HG02610 (cell line): ENCODE results near the gene CEND1.
A peak's percentile ranks its signal among the peaks of the same experiment; 100 is the strongest.
"Not testable (repeated sequence)": the region's sequence is repeated elsewhere in the genome, so short reads cannot be mapped to it uniquely, and the experiment has no call there.

ENCODE experiments used
- ATAC-seq: cut with Tn5 transposase; IDR thresholded peaks from one replicate; pipeline ENCODE4 v1.9.1; 2021; ENCODE audit warnings: mild to moderate bottlenecking, moderate library complexity; ENCODE audit not compliant: unreplicated experiment

CEND1 gene

DNA sequence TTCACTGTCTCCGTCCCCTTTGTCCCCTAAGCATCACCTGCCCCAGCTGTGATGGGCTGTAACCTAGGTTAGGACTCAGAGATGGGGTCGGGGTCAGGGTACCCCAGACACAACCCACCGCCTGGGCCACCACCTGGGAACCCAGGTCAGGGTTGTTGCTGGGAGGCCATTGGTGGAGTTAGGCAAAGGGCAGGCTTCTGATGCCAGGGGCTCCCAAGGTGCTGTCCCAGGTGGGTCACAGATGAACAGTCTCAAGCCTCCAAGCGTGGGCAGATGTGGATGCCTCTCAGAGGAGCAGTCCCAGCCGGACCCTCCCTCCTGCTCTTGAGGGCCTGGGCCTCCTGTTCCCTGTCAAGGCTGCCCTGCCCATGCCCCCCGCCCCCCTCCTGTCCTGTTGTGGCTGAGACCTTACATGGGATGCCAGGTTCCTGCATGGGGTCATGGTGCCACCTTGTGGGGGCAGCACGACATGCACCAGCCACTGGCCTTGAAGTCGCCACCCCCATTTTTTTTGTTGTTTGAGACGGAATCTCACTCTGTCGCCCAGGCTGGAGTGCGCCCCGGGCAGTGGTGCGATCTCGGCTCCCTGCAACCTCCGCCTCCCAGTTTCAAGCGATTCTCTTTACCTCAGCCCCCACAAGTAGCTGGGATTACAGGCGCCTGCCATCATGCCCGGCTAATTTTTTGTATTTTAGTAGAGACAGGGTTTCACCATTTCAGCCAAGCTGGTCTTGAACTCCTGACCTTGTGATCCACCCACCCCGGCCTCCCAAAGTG is 24.7 kb downstream of the CEND1 start:
- no peak for ATAC-seq

DNA sequence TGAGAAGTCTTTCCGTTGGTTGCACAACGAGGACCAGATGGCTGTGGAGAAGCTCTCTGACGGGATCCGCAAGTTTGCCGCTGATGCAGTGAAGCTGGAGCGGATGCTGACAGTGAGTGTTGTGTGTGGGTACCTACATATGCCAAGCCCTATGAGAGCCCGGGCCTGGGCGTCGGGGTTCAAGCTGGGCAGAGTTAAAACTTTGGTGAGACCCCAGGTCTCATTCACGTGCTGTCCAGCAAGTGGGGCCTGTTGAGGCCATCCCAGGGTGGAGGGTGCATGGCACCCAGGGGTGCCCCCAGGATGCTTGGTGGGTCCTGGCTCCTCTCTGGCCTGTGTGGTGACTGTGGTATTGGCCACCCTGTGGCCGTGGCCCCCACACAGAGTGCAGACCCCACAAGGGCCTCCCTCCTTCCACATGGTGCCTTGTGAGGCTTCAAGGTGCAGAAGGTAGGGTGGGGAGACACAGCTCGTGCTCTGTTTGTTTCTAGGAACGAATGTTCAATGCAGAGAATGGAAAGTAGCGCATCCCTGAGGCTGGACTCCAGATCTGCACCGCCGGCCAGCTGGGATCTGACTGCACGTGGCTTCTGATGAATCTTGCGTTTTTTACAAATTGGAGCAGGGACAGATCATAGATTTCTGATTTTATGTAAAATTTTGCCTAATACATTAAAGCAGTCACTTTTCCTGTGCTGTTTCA is 25.4 kb downstream of the CEND1 start:
- ATAC-seq, result no peak

DNA sequence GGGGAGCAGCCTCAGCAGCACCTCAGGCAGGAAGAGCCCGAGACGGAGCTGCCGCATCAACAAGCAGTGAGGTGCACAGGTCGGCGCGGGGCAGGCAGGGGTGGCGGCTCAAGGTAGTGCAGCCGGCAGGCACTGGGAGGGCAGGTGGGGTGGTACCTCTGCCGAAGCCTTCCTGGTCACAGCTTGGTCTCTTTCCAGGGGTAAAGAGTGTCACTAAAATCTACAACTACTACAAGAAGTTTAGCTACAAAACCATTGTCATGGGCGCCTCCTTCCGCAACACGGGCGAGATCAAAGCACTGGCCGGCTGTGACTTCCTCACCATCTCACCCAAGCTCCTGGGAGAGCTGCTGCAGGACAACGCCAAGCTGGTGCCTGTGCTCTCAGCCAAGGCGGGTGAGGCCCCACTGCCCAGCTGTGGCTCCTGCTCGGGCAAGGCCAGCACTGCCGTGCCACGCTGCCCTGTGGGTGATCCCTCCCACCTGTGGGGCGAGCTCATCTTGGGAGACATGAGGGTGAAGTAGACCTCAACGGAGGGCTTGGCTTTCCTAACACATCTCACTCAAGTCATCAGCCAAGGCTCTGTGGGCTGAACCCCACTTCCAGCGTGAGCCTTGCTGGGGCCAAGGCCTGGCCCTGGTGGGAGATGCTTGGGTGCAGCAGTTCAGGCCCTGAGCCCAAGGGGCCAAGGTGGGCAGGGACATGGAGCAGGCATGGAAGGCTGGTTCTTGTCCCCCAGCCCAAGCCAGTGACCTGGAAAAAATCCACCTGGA is 26.2 kb downstream of the CEND1 start:
- no peak for ATAC-seq

DNA sequence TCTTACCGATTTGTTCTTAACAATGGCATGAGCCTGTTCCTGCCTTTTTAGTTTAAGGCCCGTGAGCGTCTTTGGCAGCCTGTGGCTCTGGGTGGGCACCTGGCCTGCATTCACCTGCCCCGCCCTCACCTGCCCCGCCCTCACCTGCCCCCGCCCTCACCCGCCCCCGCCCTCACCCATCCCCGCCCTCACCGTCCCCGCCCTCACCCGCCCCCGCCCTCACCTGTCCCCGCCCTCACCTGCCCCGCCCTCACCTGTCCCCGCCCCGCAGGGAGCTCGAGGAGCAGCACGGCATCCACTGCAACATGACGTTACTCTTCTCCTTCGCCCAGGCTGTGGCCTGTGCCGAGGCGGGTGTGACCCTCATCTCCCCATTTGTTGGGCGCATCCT is 26.8 kb downstream of the CEND1 start:
- no peak for ATAC-seq

DNA sequence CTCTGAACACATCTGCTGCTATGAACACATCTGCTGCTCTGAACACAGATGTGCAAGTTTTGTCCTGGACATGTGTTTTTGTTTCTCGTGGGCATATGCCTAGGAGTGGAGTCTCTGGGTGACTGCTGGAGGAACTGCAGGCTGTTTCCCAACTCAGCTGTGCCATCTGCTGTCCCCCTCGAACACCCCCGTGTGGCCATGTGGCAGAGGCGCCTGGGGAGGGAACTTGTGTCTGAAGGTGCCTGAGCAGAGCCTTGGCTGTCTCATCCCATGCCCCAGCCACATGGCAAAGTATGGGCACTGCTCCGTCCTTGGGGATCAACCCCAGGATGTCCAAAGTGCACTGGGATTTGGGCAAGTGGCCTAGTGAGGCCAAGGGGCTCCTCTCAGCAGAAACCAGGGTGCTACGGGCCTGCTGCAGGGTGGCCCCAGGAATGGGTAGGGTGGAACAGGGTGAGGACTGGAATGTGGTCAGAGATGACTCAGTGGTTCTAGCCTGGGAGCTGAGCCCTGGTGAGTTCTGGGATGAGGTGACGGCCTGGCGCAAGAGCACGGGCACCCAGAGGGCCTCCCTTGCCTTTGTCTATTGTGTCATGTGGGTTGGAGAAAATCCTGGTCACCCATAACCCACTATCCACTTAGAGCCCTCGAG is 27.3 kb downstream of the CEND1 start:
- ATAC-seq, result no peak

DNA sequence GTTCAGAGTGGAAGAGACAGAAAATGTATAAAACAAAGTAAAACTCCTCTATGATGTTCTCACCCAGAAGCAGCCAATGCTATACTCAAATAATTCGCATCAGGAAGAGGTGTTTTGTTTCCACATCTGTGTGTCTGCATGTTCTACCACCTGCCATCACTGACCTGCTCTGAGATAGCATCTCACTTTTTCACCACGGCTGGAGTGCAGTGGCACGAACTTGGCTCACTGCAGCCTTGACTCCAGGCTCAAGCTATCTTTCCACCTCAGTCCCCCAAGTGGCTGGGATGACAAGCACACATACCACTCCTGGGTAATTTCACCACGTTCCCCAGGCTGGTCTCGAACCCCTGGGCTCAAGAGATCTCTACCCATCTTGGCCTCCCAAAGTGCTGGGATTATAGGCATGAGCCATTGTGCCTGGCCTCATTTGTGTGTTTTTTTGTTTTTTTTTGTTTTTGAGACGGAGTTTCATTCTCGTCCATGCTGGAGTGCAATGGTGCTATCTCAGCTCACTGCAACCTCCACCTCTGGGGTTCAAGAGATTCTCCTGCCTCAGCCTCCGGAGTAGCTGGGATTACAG is 28.3 kb downstream of the CEND1 start:
- no peak for ATAC-seq

DNA sequence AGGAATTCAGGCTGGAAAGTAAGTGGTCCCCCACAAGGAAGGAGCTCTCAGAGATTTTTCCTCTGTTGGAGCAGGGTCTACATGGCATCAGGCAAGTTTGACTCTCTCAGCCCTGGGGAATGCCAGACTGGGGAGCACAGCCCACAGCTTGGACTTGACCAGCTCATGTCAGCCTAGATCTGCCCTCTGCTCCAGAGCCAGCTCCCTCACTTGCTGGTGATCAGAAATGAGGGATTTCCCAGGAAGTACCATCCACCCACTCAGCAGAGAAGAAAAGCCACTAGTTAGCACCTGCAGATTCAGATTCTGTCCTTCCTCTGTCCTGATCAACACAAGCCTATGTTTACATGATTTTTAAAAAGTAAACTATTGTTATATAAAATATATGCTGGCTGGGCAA is 29.7 kb downstream of the CEND1 start:
- ATAC-seq, result no peak

DNA sequence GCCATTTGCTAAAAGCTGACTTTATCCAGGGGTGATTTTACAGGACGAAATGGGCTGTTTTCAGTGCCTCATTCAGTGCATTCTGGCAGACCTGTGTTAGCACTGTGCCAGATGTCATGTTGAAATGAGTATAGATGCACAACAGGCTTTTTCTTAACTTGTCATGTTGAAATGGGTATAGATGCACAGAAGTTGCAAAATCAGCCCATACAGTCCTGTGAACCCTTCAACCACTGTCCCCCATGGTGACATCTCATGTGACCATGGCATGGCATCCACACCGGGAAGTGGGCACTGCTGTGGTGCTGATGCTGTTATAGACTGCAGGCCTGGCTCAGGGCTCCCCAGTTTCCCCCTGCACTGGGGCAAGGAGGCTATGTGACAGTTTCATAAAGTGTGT is 40.2 kb downstream of the CEND1 start:
- no peak for ATAC-seq

DNA sequence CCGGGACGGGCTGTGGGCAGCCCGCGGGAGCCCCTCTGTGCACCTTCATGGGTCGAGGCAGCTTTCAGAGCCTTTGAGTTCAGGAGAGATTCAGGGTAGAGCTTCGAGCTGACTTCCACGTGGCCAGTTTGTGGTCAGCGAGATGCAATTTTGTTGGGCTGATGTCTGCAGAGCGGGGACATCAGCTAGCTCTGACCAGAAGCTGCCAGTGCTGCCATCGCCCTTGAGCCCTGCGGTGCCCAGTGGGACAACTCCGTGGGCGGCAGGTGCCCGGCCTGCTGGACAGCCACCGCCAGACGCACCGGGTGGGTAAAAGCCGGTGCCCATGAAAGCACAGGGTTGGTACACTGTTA is 41.9 kb downstream of the CEND1 start:
- ATAC-seq, result no peak

DNA sequence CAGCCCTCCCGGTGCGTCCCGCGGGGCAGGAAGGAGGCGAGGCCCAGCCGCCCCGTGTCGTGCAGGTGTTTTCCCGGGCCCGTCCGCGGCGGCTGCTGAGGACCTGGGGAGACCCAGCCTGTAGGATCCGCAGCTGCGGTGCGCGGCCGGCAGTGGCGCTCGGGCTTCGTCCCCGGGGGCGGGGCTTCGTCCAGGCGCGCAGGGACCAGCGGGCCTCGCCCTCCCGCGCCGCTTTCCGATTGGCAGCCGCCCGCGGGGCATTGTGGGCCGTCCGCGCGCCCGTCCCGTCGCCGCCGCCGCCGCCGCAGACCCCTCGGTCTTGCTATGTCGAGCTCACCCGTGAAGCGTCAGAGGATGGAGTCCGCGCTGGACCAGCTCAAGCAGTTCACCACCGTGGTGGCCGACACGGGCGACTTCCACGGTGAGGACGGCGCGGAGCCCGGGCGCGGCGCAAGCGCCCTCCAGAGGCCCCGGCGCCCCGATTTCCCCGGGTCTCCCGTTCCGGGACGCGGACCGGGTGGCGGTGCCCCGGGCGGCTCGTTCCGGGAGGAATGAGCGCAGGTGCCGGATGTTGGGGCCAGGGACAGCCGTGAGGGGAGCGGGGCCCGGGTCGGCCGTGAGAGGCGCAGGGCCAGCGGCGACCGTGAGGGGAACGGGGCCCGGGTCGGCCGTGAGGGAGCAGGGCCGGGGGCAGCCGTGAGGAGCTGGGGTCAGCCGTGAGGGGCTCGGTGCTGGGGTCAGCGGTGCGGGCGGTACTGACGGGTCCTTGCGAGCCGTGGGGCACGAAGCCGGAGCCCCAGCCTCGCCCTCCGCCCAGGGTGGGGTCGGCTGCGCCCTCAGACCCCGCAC is 42.5 kb downstream of the CEND1 start, which contains the start of gene TALDO1:
TALDO1 (plus strand) TSS at position 307 of the 849 bp plus-strand sequence; CDS start at position 325, 18 bp downstream.
- ATAC-seq, result peak; percentile 88

DNA sequence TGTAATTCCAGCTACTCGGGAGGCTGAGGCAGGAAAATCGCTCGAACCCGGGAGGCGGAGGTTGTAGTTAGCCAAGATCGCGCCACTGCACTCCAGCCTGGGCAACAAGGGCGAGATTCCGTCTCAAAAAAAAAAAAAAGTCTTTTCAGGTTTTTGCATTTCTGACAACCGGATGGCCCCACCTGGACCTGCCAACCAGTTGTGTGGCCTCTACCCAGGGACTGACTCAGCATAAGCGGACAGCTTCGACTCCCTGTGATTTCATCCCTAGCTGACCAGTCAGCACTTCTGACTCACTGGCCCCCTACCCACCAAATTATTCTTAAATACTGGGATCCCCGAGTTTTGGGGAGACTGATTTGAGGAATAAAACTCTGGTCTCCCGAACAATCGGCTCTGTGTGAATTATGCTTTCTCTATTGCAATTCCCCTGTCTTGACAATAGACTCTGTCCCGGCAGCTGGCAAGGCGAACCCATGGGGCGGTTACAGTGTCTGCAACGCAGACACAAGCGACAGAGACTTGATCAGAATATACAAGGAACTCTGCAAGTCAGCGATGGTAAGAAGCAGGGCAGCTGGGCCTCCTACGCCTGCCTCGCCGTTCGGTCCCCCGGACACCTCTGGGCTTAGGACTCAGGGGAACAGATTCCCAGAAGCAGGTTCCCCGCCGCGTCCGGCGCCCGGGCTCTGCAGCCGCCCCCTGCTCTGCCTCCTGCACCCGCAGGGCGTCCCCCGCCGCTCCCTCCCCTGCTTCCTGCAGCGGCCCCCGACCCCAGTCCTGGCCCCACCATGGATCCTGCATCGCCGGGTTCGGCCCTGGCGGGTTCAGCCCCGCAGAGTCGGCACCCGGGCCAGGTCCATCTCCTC is 43.4 kb downstream of the CEND1 start:
- ATAC-seq, result no peak

DNA sequence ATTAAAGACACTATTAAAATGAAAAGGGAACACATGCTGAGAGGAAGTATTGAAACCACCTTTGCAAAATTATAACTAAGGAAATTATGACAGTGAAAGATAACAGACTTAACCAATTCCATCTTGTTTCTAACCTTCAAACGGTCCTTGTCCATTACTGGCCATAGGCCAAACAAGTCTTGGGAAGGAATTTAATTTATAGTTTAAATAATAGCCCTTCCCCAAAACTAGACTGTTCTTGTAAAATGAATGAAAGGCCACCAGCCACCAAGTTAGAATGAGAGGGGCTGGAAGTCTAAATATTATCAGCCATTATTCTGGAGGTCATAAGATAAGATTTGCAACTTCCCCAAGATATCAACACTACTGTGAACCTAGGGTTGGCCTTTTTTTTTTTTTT is 44.5 kb downstream of the CEND1 start:
- no peak for ATAC-seq

DNA sequence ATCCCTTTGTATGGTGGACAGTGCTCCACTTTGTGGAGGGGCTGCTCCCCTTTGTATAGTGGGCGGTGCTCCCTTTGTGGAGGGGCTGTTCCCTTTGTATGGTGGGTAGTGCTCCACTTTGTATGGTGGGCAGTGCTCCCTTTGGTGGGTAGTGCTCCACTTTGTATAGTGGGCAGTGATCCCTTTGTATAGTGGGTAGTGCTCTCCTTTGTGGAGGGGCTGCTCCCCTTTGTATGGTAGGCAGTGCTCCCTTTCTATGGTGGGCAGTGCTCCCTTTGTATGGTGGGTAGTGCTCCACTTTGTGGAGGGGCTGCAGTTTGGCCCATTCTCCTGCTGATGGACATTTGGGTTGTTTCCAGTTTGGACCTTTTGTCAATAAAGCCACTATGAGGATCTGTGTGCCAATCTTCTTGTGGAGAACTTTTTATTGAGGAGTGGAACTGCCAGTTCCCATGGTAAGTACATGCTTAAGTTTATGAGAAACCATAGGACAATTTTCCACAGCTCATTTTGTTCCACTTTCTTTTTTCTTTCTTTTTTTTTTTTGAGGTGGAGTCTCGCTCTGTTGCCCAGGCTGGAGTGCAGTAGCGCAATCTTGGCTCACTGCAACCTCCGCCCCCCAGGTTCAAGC is 47.2 kb downstream of the CEND1 start:
- ATAC-seq, result no peak

DNA sequence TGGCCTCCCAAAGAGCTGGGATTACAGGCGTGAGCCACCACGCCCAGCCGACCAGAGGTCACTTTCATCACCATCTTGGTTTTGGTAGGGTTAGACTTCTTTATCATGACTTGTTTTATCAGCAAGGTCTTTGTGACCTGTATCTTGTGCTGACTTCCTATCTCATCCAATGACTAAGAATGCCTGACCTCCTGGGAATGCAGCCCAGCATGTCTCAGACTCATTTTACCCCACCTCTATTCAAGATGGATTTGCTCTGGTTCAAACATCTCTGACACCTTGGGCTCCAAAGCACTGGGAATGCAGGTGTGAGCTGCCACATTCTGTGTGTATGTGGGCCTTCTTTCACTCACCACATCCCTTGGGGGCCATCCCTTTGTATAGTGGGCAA is 47.7 kb downstream of the CEND1 start:
- ATAC-seq, result no peak

DNA sequence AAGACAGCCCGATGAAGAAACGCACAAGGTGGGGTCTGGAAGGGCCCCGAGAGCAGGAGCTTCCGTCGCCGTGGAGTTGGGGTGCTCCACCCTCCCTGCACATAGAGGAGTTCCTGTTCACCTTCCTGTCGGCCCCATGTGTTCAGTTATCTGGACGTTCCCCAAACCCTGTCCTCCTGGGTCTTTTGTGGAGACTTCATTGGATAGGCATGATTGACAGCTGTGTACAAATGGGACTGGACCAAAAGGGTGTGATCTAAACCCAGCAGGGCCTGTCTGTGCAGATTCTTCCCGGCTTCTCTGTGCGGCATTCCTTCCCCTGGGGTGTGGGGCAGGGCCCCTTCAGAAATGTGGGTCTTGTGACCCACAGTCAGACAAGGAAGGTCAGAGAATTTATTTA is 52.0 kb downstream of the CEND1 start:
- not testable (repeated sequence) for ATAC-seq

DNA sequence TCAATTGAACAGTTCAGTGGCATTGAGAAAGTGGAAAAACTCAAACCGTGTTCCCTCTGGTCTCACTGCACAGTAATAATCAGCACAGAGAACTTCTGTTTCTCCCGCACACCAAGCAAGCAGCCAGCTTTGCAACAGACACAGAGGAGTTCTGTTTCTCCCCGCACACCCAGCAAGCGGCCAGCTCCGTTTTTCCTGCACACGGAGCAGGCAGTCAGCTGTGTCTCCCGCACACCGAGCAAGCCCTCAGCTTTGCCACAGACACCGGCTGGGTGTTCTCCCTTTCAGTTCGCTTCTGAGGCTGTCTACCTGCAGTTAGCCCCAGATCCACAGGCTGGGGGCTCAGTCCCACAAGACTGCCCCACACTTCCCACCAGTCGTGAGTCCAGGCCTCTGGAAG is 52.5 kb downstream of the CEND1 start:
- no peak for ATAC-seq
